ENCODE measurements around the gene ETS2.

The ETS2 gene

GRCh38 chr21:38850277-38850951 lies 44.7 kb downstream of the ETS2 start:
- no peak for TF ChIP-seq CTCF (IDR thresholded peaks at IDR 0.05; ENCODE audit: control insufficient read depth, extremely low read depth, insufficient read depth)
- H3K4me3 ChIP-seq (ENCODE audit: low read depth, low read length) = no peak overlapping the region
- no peak for DNase-seq (ENCODE audit: low read depth)

- no peak for TF ChIP-seq CTCF (IDR thresholded peaks at IDR 0.05; ENCODE audit: control insufficient read depth, extremely low read depth, insufficient read depth)
- H3K4me3 ChIP-seq (ENCODE audit: low read depth, low read length) = no peak overlapping the region
- no peak for DNase-seq (ENCODE audit: low read depth)
Observed at GRCh38 chr21:38851101-38851500, 45.4 kb downstream of the ETS2 start.

- no peak for TF ChIP-seq CTCF (IDR thresholded peaks at IDR 0.05; ENCODE audit: control insufficient read depth, extremely low read depth, insufficient read depth)
- DNase-seq (ENCODE audit: low read depth) = no peak
- no peak overlapping the region for H3K4me3 ChIP-seq (ENCODE audit: low read depth, low read length)
Observed at GRCh38 chr21:38852278-38852677, 46.5 kb downstream of the ETS2 start.

GRCh38 chr21:38852708-38853107 lies 47.0 kb downstream of the ETS2 start:
- no peak for TF ChIP-seq CTCF (IDR thresholded peaks at IDR 0.05; ENCODE audit: control insufficient read depth, extremely low read depth, insufficient read depth)
- DNase-seq (ENCODE audit: low read depth) = no peak
- no peak overlapping the region for H3K4me3 ChIP-seq (ENCODE audit: low read depth, low read length)

- no peak overlapping the region for H3K4me3 ChIP-seq (ENCODE audit: low read depth, low read length)
- no peak for TF ChIP-seq CTCF (IDR thresholded peaks at IDR 0.05; ENCODE audit: control insufficient read depth, extremely low read depth, insufficient read depth)
- DNase-seq (ENCODE audit: low read depth) = no peak
Observed at GRCh38 chr21:38853421-38853919, 47.7 kb downstream of the ETS2 start.

GRCh38 chr21:38857152-38857825 lies 51.6 kb downstream of the ETS2 start:
- DNase-seq (ENCODE audit: low read depth) = no peak
- H3K4me3 ChIP-seq (ENCODE audit: low read depth, low read length) = no peak overlapping the region
- TF ChIP-seq CTCF (IDR thresholded peaks at IDR 0.05; ENCODE audit: control insufficient read depth, extremely low read depth, insufficient read depth) = no peak
